Transverse colon (tissue), 4 donors: ENCODE results near the gene DYNC1LI1. TPM values are rescaled to one million over a fixed set of nuclear protein-coding genes. Genes with fewer than 3 reads are reported as not detected.

Experiments
- DNase-seq: peaks from one replicate; pipeline ENCODE4 v3.0.0-alpha.2; 2019
- H3K27ac ChIP-seq, 4 donors: fragments of 200-600 bp; sonication (generic); 2 replicates each; pipeline ENCODE4 v1.5.1; 2016 to 2018; ENCODE audit warnings: inconsistent platforms in 4 of 4
- H3K27me3 ChIP-seq: fragments of 200-600 bp; sonication (generic); 2 replicates; pipeline ENCODE4 v1.5.1; 2017; ENCODE audit warnings: inconsistent platforms
- H3K36me3 ChIP-seq, 4 donors: fragments of 200-600 bp; sonication (generic); 2 replicates each; pipeline ENCODE4 v1.5.1; 2017 to 2019; ENCODE audit warnings: inconsistent platforms in 4 of 4
- H3K4me1 ChIP-seq, 4 donors: fragments of 200-600 bp; sonication (generic); 2 replicates each; pipeline ENCODE4 v1.5.1; 2017 to 2020; ENCODE audit warnings: inconsistent platforms in 4 of 4
- H3K4me3 ChIP-seq, 4 donors: fragments of 200-600 bp; sonication (generic); 1 replicate in 1 of 4; 2 replicates in 3 of 4; pipeline versions ENCODE4 v1.5.1 to v1.6.1; 2017 to 2019; ENCODE audit warnings: inconsistent platforms in 4 of 4
- H3K9me3 ChIP-seq, 2 donors: fragments of 200-600 bp; sonication (generic); 2 replicates each; pipeline ENCODE4 v1.5.1; 2017 to 2019; ENCODE audit warnings: inconsistent platforms in 2 of 2
- CTCF ChIP-seq, 5 experiments: fragments of 200-600 bp in 3 of 5; fragments of 450-650 bp in 2 of 5; sonication (generic) in 3 of 5; IDR thresholded peaks; 1 replicate in 2 of 5; 2 replicates in 3 of 5; pipeline ENCODE4 v1.5.1; 2016 to 2017; ENCODE audit warnings: antibody characterized with exemption in 5 of 5, inconsistent platforms in 3 of 5, mild to moderate bottlenecking in 2 of 5, moderate library complexity in 1 of 5
- EP300 ChIP-seq: sonication (generic); formaldehyde crosslinking; IDR thresholded peaks from one replicate; pipeline ENCODE4 v1.6.1; 2017; ENCODE audit warnings: antibody characterized with exemption, low read depth
- POLR2A ChIP-seq: fragments of 450-650 bp; IDR thresholded peaks from one replicate; pipeline ENCODE4 v1.6.1; 2016; ENCODE audit warnings: antibody characterized with exemption, mild to moderate bottlenecking, moderate library complexity
- POLR2AphosphoS5 ChIP-seq, 3 donors: sonication (generic); formaldehyde crosslinking; IDR thresholded peaks; one replicate each; pipeline ENCODE4 v1.6.1; 2016; ENCODE audit warnings: antibody characterized with exemption in 3 of 3
- WGBS, 2 donors: methylation state at CpG; one replicate each; pipeline ENCODE4 v1.1.5; 2018; ENCODE audit warnings: low coverage in 1 of 2; 5-methylcytosine and 5-hydroxymethylcytosine counted together
- in situ Hi-C, 4 donors: fragments of 200-750 bp; cut with MboI; loops; one replicate each; pipeline versions ENCODE4 v1.15.0 to v1.15.1; 2017; ENCODE audit warnings: low sequenced_read_pairs in 3 of 4, low pct_ligation_motif_present in 1 of 4, low pct_unique_long_range_greater_than_20kb in 1 of 4
- intact Hi-C: fragments of 100-400 bp; cut with DNase I; formaldehyde crosslinking; loops from one replicate; pipeline ENCODE4 v1.15.1; 2023; ENCODE audit warnings: low total_unique reads
- total RNA-seq, 4 donors: library from RNA; depleted of rRNA; stranded (reverse); fragments of >200 nt; gene quantifications; one replicate each; pipeline ENCODE4 v1.1.0, GENCODE V29; 2016

The DYNC1LI1 gene
- total RNA-seq, 4 donors from 2014 or later, result 2.4 to 25.9 (median 12.1) TPM

- Histone ChIP-seq H3K4me3 (no peak overlapping the region), H3K27ac (no peak overlapping the region), H3K4me1 (no peaks in the 10 kb centered on the region), H3K36me3 (no peaks in the 10 kb centered on the region), H3K9me3 (no peaks in the 10 kb centered on the region), H3K27me3 (no peaks in the 10 kb centered on the region)
- in situ Hi-C loops, result no loop called here
- WGBS, 2 donors, result 87 to 100% methylated on average over 1 to 4 of the region's 4 CpGs
- intact Hi-C loops, result no loop called here
- no peak for TF ChIP-seq POLR2A
- no peak for TF ChIP-seq EP300
- TF ChIP-seq POLR2AphosphoS5 (IDR thresholded peaks at IDR 0.05), result no peak
- TF ChIP-seq CTCF (IDR thresholded peaks at IDR 0.05), result no peak
- no peak for DNase-seq
Measured at GRCh38 chr3:32613183-32613582, 42.5 kb upstream of the DYNC1LI1 start.

DNA sequence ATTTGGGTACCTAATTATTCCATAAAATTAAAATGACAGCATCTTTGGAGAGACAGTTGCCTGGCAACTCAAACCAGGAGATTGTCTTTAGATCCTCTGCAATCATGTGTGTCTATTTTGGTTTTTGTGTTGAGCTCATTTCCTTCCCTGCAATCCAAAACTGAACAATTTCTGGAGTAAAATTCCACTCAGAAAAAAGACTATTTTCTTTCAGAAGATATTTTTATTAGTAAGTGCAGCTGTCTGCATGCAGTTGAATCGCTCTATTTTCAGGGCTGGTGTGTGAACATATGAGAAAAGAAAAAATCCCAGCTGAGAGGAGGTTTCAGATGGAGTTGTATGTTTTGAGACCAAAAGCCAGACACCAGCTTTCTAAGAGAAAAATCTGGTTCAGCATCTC lies 41.9 kb upstream of the DYNC1LI1 start:
- 64 to 100% methylated on average over 1 of the region's 1 CpG for WGBS, 2 donors
- Histone ChIP-seq H3K4me1 (no peaks in the 10 kb centered on the region), H3K4me3 (no peak overlapping the region), H3K27me3 (no peaks in the 10 kb centered on the region), H3K9me3 (no peaks in the 10 kb centered on the region), H3K36me3 (no peaks in the 10 kb centered on the region), H3K27ac (no peak overlapping the region)
- no peak for TF ChIP-seq CTCF (IDR thresholded peaks at IDR 0.05)
- TF ChIP-seq EP300, result no peak
- no peak for TF ChIP-seq POLR2AphosphoS5 (IDR thresholded peaks at IDR 0.05)
- intact Hi-C loops, result no loop called here
- DNase-seq, result no peak
- in situ Hi-C loops, result no loop called here

DNA sequence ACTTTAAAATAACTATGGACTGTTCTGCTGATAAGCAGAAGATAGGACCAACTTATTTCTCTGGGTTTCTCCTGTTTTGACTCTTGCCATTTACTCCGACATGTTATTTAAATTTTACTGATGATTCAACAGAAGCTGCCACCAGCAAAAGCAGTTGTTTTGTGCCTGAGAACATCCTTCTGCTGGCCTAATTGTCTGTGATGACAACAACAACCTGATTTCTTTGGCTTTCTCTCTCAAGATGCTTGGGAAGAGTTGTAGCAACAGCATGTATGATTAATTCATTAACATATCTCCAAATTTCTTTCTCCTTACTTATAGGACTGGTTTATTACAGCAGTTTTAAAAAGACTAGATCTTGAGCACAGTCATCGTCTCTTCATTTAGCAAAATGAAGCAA lies 36.9 kb upstream of the DYNC1LI1 start:
- TF ChIP-seq EP300 (no peak), POLR2A (no peak), POLR2AphosphoS5 (IDR thresholded peaks at IDR 0.05) (no peak), CTCF (IDR thresholded peaks at IDR 0.05) (no peak)
- Histone ChIP-seq H3K36me3 (no peaks in the 10 kb centered on the region), H3K4me3 (no peak overlapping the region), H3K4me1 (no peaks in the 10 kb centered on the region), H3K27me3 (no peaks in the 10 kb centered on the region), H3K9me3 (no peaks in the 10 kb centered on the region), H3K27ac (no peak overlapping the region)
- no peak for DNase-seq
- in situ Hi-C loops (no loop called here), intact Hi-C loops (no loop called here)
- 78 to 88% methylated on average over 2 of the region's 2 CpGs for WGBS, 2 donors

- no peaks in the 10 kb centered on the region for H3K36me3 ChIP-seq
- intact Hi-C loops, result no loop called here
- no peaks in the 10 kb centered on the region for H3K9me3 ChIP-seq
- H3K27me3 ChIP-seq, result no peaks in the 10 kb centered on the region
- H3K27ac ChIP-seq, result no peak overlapping the region
- TF ChIP-seq POLR2A (no peak), EP300 (no peak), POLR2AphosphoS5 (IDR thresholded peaks at IDR 0.05) (no peak), CTCF (IDR thresholded peaks at IDR 0.05) (no peak)
- 80 to 89% methylated on average over 2 to 3 of the region's 3 CpGs for WGBS, 2 donors
- no peak for DNase-seq
- no peak overlapping the region for H3K4me3 ChIP-seq
- no peaks in the 10 kb centered on the region for H3K4me1 ChIP-seq
- in situ Hi-C loops, result no loop called here
Measured at GRCh38 chr3:32606960-32607359, 36.3 kb upstream of the DYNC1LI1 start.
